Measurements from ENCODE around the gene LRRTM3. TPM values are rescaled to one million over a fixed set of nuclear protein-coding genes. Genes with fewer than 3 reads are reported as not detected.

Gene LRRTM3
- total RNA-seq, 1 experiment from 2014 or later, result 0.96 TPM

GRCh38 chr10:67011480-67011879 is 85.6 kb downstream of the LRRTM3 start:
- no peak overlapping the region for H3T11ph ChIP-seq (ENCODE audit: low read length)
- no peak overlapping the region for H3K27ac Mint-ChIP-seq
- no peaks in the 10 kb centered on the region for H3K79me2 ChIP-seq (ENCODE audit: insufficient read depth, low read length)
- DNase-seq, result no peak
- H3K18ac ChIP-seq (ENCODE audit: insufficient read length, low read depth, low read length), result no peak overlapping the region
- H4K20me1 ChIP-seq (ENCODE audit: control insufficient read depth, insufficient read depth, insufficient read length), result no peaks in the 10 kb centered on the region
- no peak overlapping the region for H3K23ac ChIP-seq (ENCODE audit: insufficient read length, low read depth, low read length)
- no CpG with 5 or more reads among the region's 1 CpG for WGBS (ENCODE audit: extremely low coverage, insufficient read length, low lambda C conversion rate)
- H2BK20ac ChIP-seq (ENCODE audit: low read depth, low read length, poor library complexity, severe bottlenecking), result no peak overlapping the region
- no peak overlapping the region for H2BK12ac ChIP-seq (ENCODE audit: insufficient read length, low read depth, low read length)
- H3K4me3 Mint-ChIP-seq, result no peak overlapping the region
- H2BK5ac ChIP-seq (ENCODE audit: insufficient read length, low read length), result no peak overlapping the region
- no peaks in the 10 kb centered on the region for H3K4me1 ChIP-seq (ENCODE audit: insufficient read depth, low read length)
- no peaks in the 10 kb centered on the region for H3K4me1 Mint-ChIP-seq
- no peak overlapping the region for H2BK120ac ChIP-seq (ENCODE audit: low read depth, low read length, poor library complexity, severe bottlenecking)
- H3K79me1 ChIP-seq (ENCODE audit: insufficient read depth, low read depth, low read length, poor library complexity, severe bottlenecking), result no peaks in the 10 kb centered on the region
- no peak overlapping the region for H2AK5ac ChIP-seq (ENCODE audit: insufficient read length, low read length)
- H3K9ac ChIP-seq (ENCODE audit: extremely low read depth, insufficient read length, low read length), result no peak overlapping the region
- H3K14ac ChIP-seq (ENCODE audit: insufficient read depth, low read length), result no peak overlapping the region
- H3K4me2 ChIP-seq (ENCODE audit: insufficient read depth, insufficient read length, low read length), result no peak overlapping the region
- no peak overlapping the region for H3K56ac ChIP-seq (ENCODE audit: insufficient read length, low read depth, low read length)
- no peak overlapping the region for H3K4ac ChIP-seq (ENCODE audit: low read depth, low read length)
- no peak overlapping the region for H4K5ac ChIP-seq (ENCODE audit: insufficient read length, low read depth, low read length)
- no peak overlapping the region for H2AFZ ChIP-seq (ENCODE audit: low read length)
- no peak overlapping the region for H2BK15ac ChIP-seq (ENCODE audit: low read depth, low read length)
- no peaks in the 10 kb centered on the region for H3K9me3 ChIP-seq (ENCODE audit: control insufficient read depth, low read depth, low read length)
- H3K27ac ChIP-seq (ENCODE audit: insufficient read length, low read depth, low read length), result no peak overlapping the region
- H3K23me2 ChIP-seq (ENCODE audit: insufficient read length, low read depth, low read length, poor library complexity, severe bottlenecking), result no peaks in the 10 kb centered on the region
- H3K27me3 ChIP-seq (ENCODE audit: insufficient read depth, low read length), result no peaks in the 10 kb centered on the region
- H4K91ac ChIP-seq (ENCODE audit: insufficient read length, low read depth, low read length), result no peak overlapping the region
- H3K9me3 Mint-ChIP-seq, result no peaks in the 10 kb centered on the region
- no peak overlapping the region for H4K8ac ChIP-seq (replicated peaks; ENCODE audit: insufficient read length, low read depth, low read length)
- no peaks in the 10 kb centered on the region for H3K36me3 Mint-ChIP-seq (ENCODE audit: insufficient read depth in 1 of 3, low read depth in 3 of 3)
- no peaks in the 10 kb centered on the region for H3K27me3 Mint-ChIP-seq (ENCODE audit: low read depth)
- TF ChIP-seq CTCF (conservative IDR thresholded peaks at IDR 0.05), result no peak
